Gastrocnemius medialis (tissue), 4 donors: Measurements from ENCODE around the gene IL31. TPM values are rescaled to one million over a fixed set of nuclear protein-coding genes. Genes with fewer than 3 reads are reported as not detected.

Source experiments
- ATAC-seq, 2 donors: fragments of 150-250 bp; one replicate each; pipeline ENCODE4 v1.9.1; 2016
- DNase-seq, 2 donors: peaks; one replicate each; pipeline ENCODE4 v3.0.0-alpha.2; 2019
- H3K27ac ChIP-seq, 4 donors: fragments of 200-600 bp; sonication (generic); 1 replicate in 1 of 4; 2 replicates in 3 of 4; pipeline ENCODE4 v1.5.1; 2016 to 2018; ENCODE audit warnings: mild to moderate bottlenecking in 2 of 4, moderate library complexity in 1 of 4
- H3K27me3 ChIP-seq, 3 donors: fragments of 200-600 bp; sonication (generic) in 2 of 3; 1 replicate in 1 of 3; 2 replicates in 2 of 3; pipeline versions ENCODE4 v1.5.1 to v1.6.0; 2016 to 2019; ENCODE audit warnings: mild to moderate bottlenecking in 1 of 3, moderate library complexity in 1 of 3
- H3K36me3 ChIP-seq, 2 donors: fragments of 200-600 bp; sonication (generic) in 1 of 2; one replicate each; pipeline ENCODE4 v1.5.1; 2017 to 2018
- H3K4me1 ChIP-seq, 2 donors: fragments of 200-600 bp; sonication (generic) in 1 of 2; one replicate each; pipeline ENCODE4 v1.5.1; 2016 to 2017; ENCODE audit warnings: mild to moderate bottlenecking in 2 of 2
- H3K4me3 ChIP-seq, 4 donors: fragments of 200-600 bp; sonication (generic) in 3 of 4; 1 replicate in 1 of 4; 2 replicates in 3 of 4; pipeline ENCODE4 v1.5.1; 2016 to 2019; ENCODE audit warnings: mild to moderate bottlenecking in 2 of 4
- H3K9me3 ChIP-seq, 3 donors: fragments of 200-600 bp; sonication (generic) in 2 of 3; 1 replicate in 1 of 3; 2 replicates in 2 of 3; pipeline ENCODE4 v1.5.1; 2016 to 2019
- CTCF ChIP-seq, 5 experiments: fragments of 450-650 bp in 3 of 5; fragments of 200-600 bp in 2 of 5; sonication (generic) in 2 of 5; IDR thresholded peaks in 4 of 5; conservative IDR thresholded peaks in 1 of 5; 1 replicate in 4 of 5; 2 replicates in 1 of 5; pipeline ENCODE4 v1.5.1; 2016 to 2019; ENCODE audit warnings: antibody characterized with exemption in 5 of 5, mild to moderate bottlenecking in 3 of 5, moderate library complexity in 3 of 5
- POLR2A ChIP-seq, 2 donors: fragments of 450-650 bp; IDR thresholded peaks; one replicate each; pipeline ENCODE4 v1.6.1; 2017; ENCODE audit warnings: antibody characterized with exemption in 2 of 2, mild to moderate bottlenecking in 2 of 2, moderate library complexity in 2 of 2
- in situ Hi-C, 4 donors: fragments of 200-750 bp; cut with MboI; loops; one replicate each; pipeline versions ENCODE4 v1.15.0 to v1.8.0; 2017; ENCODE audit warnings: low sequenced_read_pairs in 4 of 4
- intact Hi-C: fragments of 100-400 bp; cut with DNase I; formaldehyde crosslinking; loops from one replicate; pipeline ENCODE4 v1.15.1; 2023; ENCODE audit warnings: low total_unique reads
- total RNA-seq, 4 donors: library from RNA; depleted of rRNA; stranded (reverse); fragments of >200 nt; gene quantifications; one replicate each; pipeline versions ENCODE4 v1.1.0 to v1.2.3, GENCODE V29; 2016

Gene IL31
- total RNA-seq, 4 donors from 2014 or later, result not detected

DNA sequence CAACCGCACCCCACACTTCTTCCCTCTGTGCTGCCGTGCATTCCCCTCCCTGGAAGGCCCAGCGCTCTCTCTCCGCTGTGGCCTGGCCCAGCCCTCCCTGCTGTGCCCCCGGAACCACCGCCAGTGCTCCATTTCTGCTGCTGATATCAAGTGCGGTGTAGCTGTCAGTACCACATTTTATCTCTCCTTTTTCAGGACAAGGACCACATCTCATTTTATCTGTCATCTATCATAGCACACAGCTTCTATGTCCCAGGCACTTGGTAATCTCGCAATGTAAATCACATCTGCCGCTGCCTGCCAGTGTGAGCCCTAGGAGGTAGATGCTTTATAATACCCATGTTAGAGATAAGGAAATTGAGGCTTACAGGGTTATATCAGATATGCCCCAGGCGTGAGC is 18.3 kb downstream of the IL31 start:
- Histone ChIP-seq H3K9me3 (no peaks in the 10 kb centered on the region), H3K27me3 (no peaks in the 10 kb centered on the region), H3K36me3 (no peaks in the 10 kb centered on the region), H3K4me3 (no peak overlapping the region), H3K4me1 (no peaks in the 10 kb centered on the region), H3K27ac (no peak overlapping the region)
- TF ChIP-seq CTCF (IDR thresholded peaks at IDR 0.05 in 4 of 5, conservative IDR thresholded peaks at IDR 0.05 in 1 of 5) (no peak), POLR2A (IDR thresholded peaks at IDR 0.05) (no peak)
- in situ Hi-C loops (no loop called here), intact Hi-C loops (no loop called here)
- DNase-seq (no peak), ATAC-seq (no peak)

GRCh38 chr12:122152754-122153153 is 21.3 kb downstream of the IL31 start:
- TF ChIP-seq CTCF (IDR thresholded peaks at IDR 0.05 in 4 of 5, conservative IDR thresholded peaks at IDR 0.05 in 1 of 5) (no peak), POLR2A (IDR thresholded peaks at IDR 0.05) (no peak)
- no peak for ATAC-seq
- no peaks in the 10 kb centered on the region for H3K4me1 ChIP-seq
- no peak overlapping the region for H3K27ac ChIP-seq
- no peaks in the 10 kb centered on the region for H3K27me3 ChIP-seq
- in situ Hi-C loops, result no loop called here
- H3K4me3 ChIP-seq, result no peak overlapping the region
- intact Hi-C loops, result no loop called here
- H3K9me3 ChIP-seq, result no peaks in the 10 kb centered on the region
- DNase-seq, result no peak
- H3K36me3 ChIP-seq, result no peaks in the 10 kb centered on the region

- in situ Hi-C loops (no loop called here), intact Hi-C loops (no loop called here)
- no peak for DNase-seq
- no peak overlapping the region for H3K4me3 ChIP-seq
- TF ChIP-seq POLR2A (IDR thresholded peaks at IDR 0.05), result no peak
- TF ChIP-seq CTCF (IDR thresholded peaks at IDR 0.05 in 4 of 5, conservative IDR thresholded peaks at IDR 0.05 in 1 of 5), result no peak
- H3K27ac ChIP-seq, result no peak overlapping the region
- no peaks in the 10 kb centered on the region for H3K27me3 ChIP-seq
- H3K9me3 ChIP-seq, result no peaks in the 10 kb centered on the region
- peaks cover 0 to 2% of the 10 kb centered on the region in 2 donors for H3K36me3 ChIP-seq
- ATAC-seq, result no peak
- no peaks in the 10 kb centered on the region for H3K4me1 ChIP-seq
Observed at GRCh38 chr12:122150127-122150681, 23.8 kb downstream of the IL31 start.

DNA sequence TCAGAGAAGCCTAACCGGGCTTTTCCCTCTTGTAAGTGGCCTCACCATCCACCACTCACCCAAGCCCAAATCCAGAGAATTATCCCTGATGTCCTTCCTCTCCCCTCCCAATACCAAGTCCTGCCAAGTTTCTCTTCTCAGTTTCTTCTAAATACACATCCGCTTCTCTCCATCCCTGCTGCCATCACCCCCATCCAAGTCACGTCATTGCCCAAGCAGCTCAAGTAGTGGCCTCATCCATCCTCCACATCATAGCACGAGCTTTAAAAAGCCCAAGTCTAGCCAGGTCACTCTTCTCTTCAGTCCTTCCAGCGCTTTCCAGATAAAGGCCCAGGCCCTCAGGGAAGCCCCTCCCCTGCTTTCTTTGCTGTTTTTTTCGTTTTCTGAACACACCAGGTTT is 25.4 kb downstream of the IL31 start:
- no peak overlapping the region for H3K27ac ChIP-seq
- ATAC-seq, result no peak
- H3K27me3 ChIP-seq, result no peaks in the 10 kb centered on the region
- intact Hi-C loops, result no loop called here
- TF ChIP-seq CTCF (IDR thresholded peaks at IDR 0.05 in 4 of 5, conservative IDR thresholded peaks at IDR 0.05 in 1 of 5) (no peak), POLR2A (IDR thresholded peaks at IDR 0.05) (no peak)
- peaks cover under 1 to 4% of the 10 kb centered on the region in 2 donors for H3K4me1 ChIP-seq
- no peak for DNase-seq
- no peaks in the 10 kb centered on the region for H3K9me3 ChIP-seq
- in situ Hi-C loops, result no loop called here
- H3K4me3 ChIP-seq, result no peak overlapping the region
- peaks cover 0 to 17% of the 10 kb centered on the region in 2 donors for H3K36me3 ChIP-seq
